Activated CD4-positive, alpha-beta memory T cell treated with anti-CD3 and anti-CD28 coated beads for 36 hours (primary cell): Measurements from ENCODE around the gene RBM46. TPM values are rescaled to one million over a fixed set of nuclear protein-coding genes. Genes with fewer than 3 reads are reported as not detected.
"Not testable (repeated sequence)": the region's sequence is repeated elsewhere in the genome, so short reads cannot be mapped to it uniquely, and the experiment has no call there.

ENCODE experiments used
- CTCF ChIA-PET: fragments of 350-600 bp; sonication (Branson Sonifier 250); formaldehyde crosslinking; loops from one replicate; lab custom pipeline; 2021; ENCODE audit warnings: antibody characterized with exemption, inconsistent platforms; lab: Charles Lee
- POLR2A ChIA-PET: fragments of 350-600 bp; sonication (Branson Sonifier 250); formaldehyde crosslinking; loops from one replicate; lab custom pipeline; 2021; ENCODE audit warnings: antibody characterized with exemption; lab: Charles Lee
- DNase-seq: peaks from one replicate; pipeline ENCODE4 v3.0.0-alpha.2; 2020
- H3K27ac Mint-ChIP-seq: one replicate; pipeline ENCODE4 v1.8.0; 2021; ENCODE audit warnings: mixed read lengths
- H3K27me3 Mint-ChIP-seq: one replicate; pipeline ENCODE4 v1.8.0; 2021; ENCODE audit warnings: mixed read lengths
- H3K36me3 Mint-ChIP-seq: one replicate; pipeline ENCODE4 v1.8.0; 2021; ENCODE audit warnings: mixed read lengths
- H3K4me1 Mint-ChIP-seq: one replicate; pipeline ENCODE4 v1.8.0; 2021; ENCODE audit warnings: low read depth, mixed read lengths
- H3K4me3 Mint-ChIP-seq: one replicate; pipeline ENCODE4 v1.8.0; 2021; ENCODE audit warnings: mild to moderate bottlenecking, mixed read lengths
- H3K9me3 Mint-ChIP-seq: one replicate; pipeline ENCODE4 v1.8.0; 2021; ENCODE audit warnings: mixed read lengths
- intact Hi-C: fragments of 100-400 bp; cut with micrococcal nuclease; formaldehyde crosslinking; loops from one replicate; pipeline ENCODE4 v1.15.1; 2023
- total RNA-seq, 2 experiments: library from RNA; stranded (reverse); gene quantifications; one replicate each; pipeline ENCODE4 v1.2.3, GENCODE V29; 2021

Gene RBM46
- total RNA-seq, 2 experiments from 2014 or later = not detected

DNA sequence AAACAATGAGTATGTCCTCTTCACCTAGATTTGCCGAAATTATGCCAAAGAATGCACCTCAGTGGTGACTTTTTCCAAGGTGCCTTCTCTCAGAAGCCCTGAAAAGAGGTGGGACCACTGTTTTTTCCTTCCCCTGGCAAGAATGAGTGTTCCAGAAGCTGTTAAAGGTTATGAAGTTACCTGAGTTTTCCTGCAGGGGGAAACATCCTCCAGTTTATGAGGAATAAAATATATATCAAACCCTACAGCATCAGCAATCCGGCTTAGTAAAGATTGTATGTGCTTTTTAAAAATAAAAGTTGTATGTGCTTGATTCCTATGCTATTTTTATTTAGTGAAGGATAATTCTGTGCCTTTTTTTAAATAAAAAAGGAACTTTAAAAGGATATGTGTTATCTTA lies 73.3 kb downstream of the RBM46 start:
- H3K36me3 Mint-ChIP-seq = no peaks in the 10 kb centered on the region
- no peak for DNase-seq
- no peak overlapping the region for H3K27ac Mint-ChIP-seq
- H3K9me3 Mint-ChIP-seq = no peaks in the 10 kb centered on the region
- no peak overlapping the region for H3K4me3 Mint-ChIP-seq
- no peaks in the 10 kb centered on the region for H3K27me3 Mint-ChIP-seq
- POLR2A ChIA-PET = no interaction called here
- intact Hi-C loops = no loop called here
- CTCF ChIA-PET = no interaction called here
- no peaks in the 10 kb centered on the region for H3K4me1 Mint-ChIP-seq

GRCh38 chr4:154858166-154858565 lies 77.1 kb downstream of the RBM46 start:
- Mint-ChIP-seq H3K27me3 (no peaks in the 10 kb centered on the region), H3K27ac (no peak overlapping the region), H3K9me3 (peaks cover 6% of the 10 kb centered on the region), H3K36me3 (no peaks in the 10 kb centered on the region), H3K4me3 (no peak overlapping the region), H3K4me1 (no peaks in the 10 kb centered on the region)
- POLR2A ChIA-PET = no interaction called here
- CTCF ChIA-PET = interaction anchor here (0.9 kb wide), 1 partner anchor 316 kb away, joined by 4 read pairs; no protein-coding TSS in a partner anchor
- no peak for DNase-seq
- intact Hi-C loops = no loop called here

DNA sequence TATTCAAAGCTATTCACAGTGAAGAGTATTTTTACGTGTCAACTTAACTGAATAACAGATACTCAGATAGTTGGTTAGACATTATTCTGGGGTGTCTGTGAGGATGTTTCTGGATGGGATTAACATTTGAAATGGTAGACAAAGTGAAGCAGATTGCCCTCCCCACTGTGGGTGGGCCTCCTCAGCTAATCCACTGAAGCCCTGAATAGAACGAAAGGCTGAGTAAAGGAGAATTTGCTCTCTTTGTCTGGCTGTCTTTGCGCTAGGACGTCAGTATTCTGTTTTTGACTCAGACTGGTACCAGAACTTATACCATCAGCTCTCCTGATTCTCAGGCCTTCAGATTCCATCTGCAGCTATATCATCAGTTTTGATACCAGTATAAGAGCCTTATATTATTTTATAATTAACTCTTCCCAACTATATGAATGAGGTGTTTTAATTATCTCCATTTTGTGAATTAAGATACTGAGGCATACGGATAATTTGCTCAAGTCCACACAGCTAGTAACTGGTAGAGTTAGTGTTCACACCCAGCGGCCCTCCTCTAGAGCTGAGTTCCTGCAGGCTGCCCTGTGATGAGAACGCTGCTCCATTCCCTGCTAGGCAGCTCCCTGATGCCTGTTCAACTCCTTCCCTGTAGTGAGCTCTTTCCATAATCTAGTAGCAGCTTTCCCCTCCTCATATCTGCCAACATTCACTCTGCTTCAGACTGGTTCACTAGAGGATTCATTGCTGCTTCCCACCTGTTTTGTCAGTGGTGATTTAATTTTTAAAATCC lies 87.5 kb downstream of the RBM46 start:
- POLR2A ChIA-PET = no interaction called here
- intact Hi-C loops = no loop called here
- Mint-ChIP-seq H3K27me3 (peaks cover 2% of the 10 kb centered on the region), H3K9me3 (peaks cover 18% of the 10 kb centered on the region), H3K36me3 (no peaks in the 10 kb centered on the region), H3K4me3 (no peak overlapping the region), H3K4me1 (no peaks in the 10 kb centered on the region), H3K27ac (no peak overlapping the region)
- no peak for DNase-seq
- CTCF ChIA-PET = no interaction called here

DNA sequence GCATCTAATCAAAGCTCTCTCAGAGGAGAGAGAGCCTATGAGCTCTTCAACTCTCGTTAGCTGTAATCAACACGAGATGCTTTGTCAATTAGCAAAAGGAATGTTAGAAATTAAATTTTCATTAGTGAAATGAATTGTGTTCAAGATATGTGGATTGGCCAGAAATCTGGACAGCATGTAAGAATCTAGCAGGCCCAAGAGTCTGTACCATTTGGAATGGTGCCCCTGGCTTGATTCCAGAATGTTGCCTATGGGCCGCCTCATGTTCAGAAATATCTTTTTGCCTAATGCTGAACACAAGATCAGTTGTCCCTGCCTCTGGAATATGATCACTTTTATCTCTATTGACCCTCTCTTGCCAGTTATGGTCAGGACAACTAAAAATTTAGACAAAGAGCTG lies 88.2 kb downstream of the RBM46 start:
- Mint-ChIP-seq H3K27ac (no peak overlapping the region), H3K9me3 (peaks cover 17% of the 10 kb centered on the region), H3K4me1 (no peaks in the 10 kb centered on the region), H3K4me3 (no peak overlapping the region), H3K36me3 (no peaks in the 10 kb centered on the region), H3K27me3 (peaks cover 2% of the 10 kb centered on the region)
- DNase-seq = no peak
- ChIA-PET CTCF (interaction anchor here (0.6 kb wide), 1 partner anchor 1083 kb away, joined by 5 read pairs; no protein-coding TSS in a partner anchor), POLR2A (interaction anchor here (0.6 kb wide), 1 partner anchor 373 kb away, joined by 4 read pairs; no protein-coding TSS in a partner anchor)
- intact Hi-C loops = no loop called here

DNA sequence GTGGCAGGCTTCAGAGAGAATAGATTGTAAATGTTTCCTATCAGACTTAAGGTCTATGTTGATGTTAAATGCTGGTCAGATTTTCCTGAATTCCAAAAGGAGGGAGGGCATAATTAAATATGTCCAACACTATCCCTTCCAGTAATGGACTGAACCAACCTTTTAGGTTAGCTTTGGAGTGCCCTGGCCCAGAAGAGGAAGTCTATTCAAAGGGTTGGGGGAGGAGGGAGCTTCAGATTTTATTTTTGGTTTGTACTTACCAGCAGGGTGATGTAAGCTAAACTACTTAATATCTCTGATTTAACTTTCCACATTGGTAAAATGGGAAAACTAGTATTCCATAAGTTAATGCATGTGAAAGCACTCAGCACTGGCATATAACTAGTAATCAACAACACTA lies 91.1 kb downstream of the RBM46 start:
- Mint-ChIP-seq H3K4me1 (no peaks in the 10 kb centered on the region), H3K27me3 (no peaks in the 10 kb centered on the region), H3K36me3 (no peaks in the 10 kb centered on the region), H3K27ac (no peak overlapping the region), H3K4me3 (no peak overlapping the region), H3K9me3 (peaks cover 15% of the 10 kb centered on the region)
- DNase-seq = no peak
- CTCF ChIA-PET = no interaction called here
- intact Hi-C loops = no loop called here
- POLR2A ChIA-PET = no interaction called here

- H3K4me3 Mint-ChIP-seq, H3K27ac Mint-ChIP-seq, H3K27me3 Mint-ChIP-seq, CTCF ChIA-PET, H3K4me1 Mint-ChIP-seq, H3K36me3 Mint-ChIP-seq, DNase-seq, intact Hi-C loops, POLR2A ChIA-PET: not testable (repeated sequence)
- H3K9me3 Mint-ChIP-seq = peaks cover 15% of the 10 kb centered on the region
Measured at GRCh38 chr4:154874049-154874448, 93.0 kb downstream of the RBM46 start.

GRCh38 chr4:154877110-154877760 lies 96.2 kb downstream of the RBM46 start:
- Mint-ChIP-seq H3K4me1 (no peaks in the 10 kb centered on the region), H3K27me3 (no peaks in the 10 kb centered on the region), H3K4me3 (no peak overlapping the region), H3K9me3 (peaks cover 15% of the 10 kb centered on the region), H3K36me3 (no peaks in the 10 kb centered on the region), H3K27ac (no peak overlapping the region)
- POLR2A ChIA-PET = no interaction called here
- no peak for DNase-seq
- intact Hi-C loops = no loop called here
- CTCF ChIA-PET = no interaction called here

Other genes starting within 250 kb of the RBM46 start
- gene PLRG1, start 230.9 kb upstream of the RBM46 start, total RNA-seq = 100 to 1,000 TPM in 1 of 2 experiments, 10 to 100 TPM in 1; 99.3 to 103 TPM
- not detected for gene FGB, start 218.3 kb upstream of the RBM46 start, total RNA-seq
- gene FGA, start 190.5 kb upstream of the RBM46 start, total RNA-seq = not detected
- not detected for gene FGG, start 168.6 kb upstream of the RBM46 start, total RNA-seq
- not detected for gene LRAT, start 37.3 kb upstream of the RBM46 start, total RNA-seq